Central memory CD8-positive, alpha-beta T cell (primary cell): Measurements from ENCODE around the gene SSX2B.
"Not testable (repeated sequence)": the region's sequence is repeated elsewhere in the genome, so short reads cannot be mapped to it uniquely, and the experiment has no call there.

ENCODE experiments used
- ATAC-seq: fragments of 150-1000 bp; cut with Tn5 transposase; replicated peaks from 2 replicates; pipeline ENCODE4 v1.10.0; 2022; ENCODE audit warnings: mild to moderate bottlenecking, moderate FRiP score, moderate number of reproducible peaks; ENCODE audit not compliant: poor library complexity, severe bottlenecking; ENCODE audit errors: extremely low read depth
- DNase-seq, 2 donors: peaks; one replicate each; pipeline ENCODE4 v3.0.0; 2021; ENCODE audit warnings: low spot score in 2 of 2
- H3K27ac Mint-ChIP-seq: one replicate; pipeline ENCODE4 v1.8.0; 2022; ENCODE audit warnings: low read depth, mild to moderate bottlenecking, moderate library complexity, mixed read lengths
- H3K27me3 Mint-ChIP-seq: one replicate; pipeline ENCODE4 v1.8.0; 2022; ENCODE audit warnings: mixed read lengths
- H3K36me3 Mint-ChIP-seq: one replicate; pipeline ENCODE4 v1.8.0; 2022; ENCODE audit warnings: mild to moderate bottlenecking, moderate library complexity, mixed read lengths; ENCODE audit not compliant: insufficient read depth
- H3K4me1 Mint-ChIP-seq: one replicate; pipeline ENCODE4 v1.8.0; 2022; ENCODE audit warnings: mixed read lengths
- H3K4me3 Mint-ChIP-seq: one replicate; pipeline ENCODE4 v1.8.0; 2022; ENCODE audit warnings: mild to moderate bottlenecking, moderate library complexity, mixed read lengths
- H3K9me3 Mint-ChIP-seq: one replicate; pipeline ENCODE4 v1.8.0; 2022; ENCODE audit warnings: mixed read lengths

The SSX2B gene

GRCh38 chrX:52750952-52751351 lies at the start of gene SSX2B:
SSX2B (plus strand) TSS chrX:52751252; CDS start chrX:52752681, 1,429 bp downstream.
- not testable (repeated sequence) for H3K9me3 Mint-ChIP-seq, ATAC-seq

GRCh38 chrX:52707078-52707477 lies 44.0 kb upstream of the SSX2B start, which contains the start of gene SSX2:
SSX2 (minus strand) TSS chrX:52707178; CDS start chrX:52705749, 1,429 bp downstream.
- ATAC-seq, H3K27ac Mint-ChIP-seq, H3K27me3 Mint-ChIP-seq, H3K4me3 Mint-ChIP-seq, H3K4me1 Mint-ChIP-seq, DNase-seq, H3K9me3 Mint-ChIP-seq, H3K36me3 Mint-ChIP-seq: not testable (repeated sequence)

More at GRCh38 chrX:52750952-52751351, at the start of gene SSX2B:
- not testable (repeated sequence) for H3K27me3 Mint-ChIP-seq, H3K4me1 Mint-ChIP-seq, H3K36me3 Mint-ChIP-seq, H3K27ac Mint-ChIP-seq, DNase-seq, H3K4me3 Mint-ChIP-seq

GRCh38 chrX:52765983-52766382 lies 14.9 kb downstream of the SSX2B start:
- not testable (repeated sequence) for ATAC-seq, H3K27ac Mint-ChIP-seq, H3K9me3 Mint-ChIP-seq

GRCh38 chrX:52773504-52773903 lies 22.5 kb downstream of the SSX2B start:
- H3K27me3 Mint-ChIP-seq, H3K27ac Mint-ChIP-seq, H3K4me3 Mint-ChIP-seq, H3K4me1 Mint-ChIP-seq, H3K36me3 Mint-ChIP-seq, ATAC-seq, DNase-seq, H3K9me3 Mint-ChIP-seq: not testable (repeated sequence)

More at GRCh38 chrX:52765983-52766382, 14.9 kb downstream of the SSX2B start:
- not testable (repeated sequence) for H3K27me3 Mint-ChIP-seq, H3K4me1 Mint-ChIP-seq, H3K4me3 Mint-ChIP-seq, DNase-seq, H3K36me3 Mint-ChIP-seq

GRCh38 chrX:52797327-52797726 lies 46.3 kb downstream of the SSX2B start, which contains the start of gene SPANXN5:
SPANXN5 (minus strand) TSS chrX:52797427; CDS start chrX:52797348, 79 bp downstream.
- H3K4me3 Mint-ChIP-seq, H3K27ac Mint-ChIP-seq, H3K4me1 Mint-ChIP-seq, H3K9me3 Mint-ChIP-seq, H3K36me3 Mint-ChIP-seq, DNase-seq, ATAC-seq: not testable (repeated sequence)
- H3K27me3 Mint-ChIP-seq, result peaks cover 14% of the 10 kb centered on the region

- H3K27me3 Mint-ChIP-seq, H3K27ac Mint-ChIP-seq, H3K4me1 Mint-ChIP-seq, H3K4me3 Mint-ChIP-seq, DNase-seq, ATAC-seq, H3K9me3 Mint-ChIP-seq, H3K36me3 Mint-ChIP-seq: not testable (repeated sequence)
These were observed 53.8 kb downstream of the SSX2B start for GRCh38 chrX:52804876-52805275.
